Omental fat pad (tissue), 4 donors: ENCODE measurements around the gene MTA3. TPM values are rescaled to one million over a fixed set of nuclear protein-coding genes. Genes with fewer than 3 reads are reported as not detected.
"Not testable (repeated sequence)": the region's sequence is repeated elsewhere in the genome, so short reads cannot be mapped to it uniquely, and the experiment has no call there.

ENCODE experiments used
- ATAC-seq: fragments of 150-250 bp; one replicate; pipeline ENCODE4 v1.9.1; 2016; ENCODE audit warnings: mild to moderate bottlenecking, moderate library complexity; ENCODE audit not compliant: low FRiP score
- DNase-seq: peaks from one replicate; pipeline ENCODE4 v3.0.0-alpha.2; 2019; ENCODE audit warnings: low spot score
- CTCF ChIP-seq, 3 donors: fragments of 450-650 bp; IDR thresholded peaks; one replicate each; pipeline ENCODE4 v1.5.1; 2016 to 2017; ENCODE audit warnings: antibody characterized with exemption in 3 of 3, mild to moderate bottlenecking in 3 of 3, moderate library complexity in 2 of 3
- total RNA-seq, 4 donors: library from RNA; depleted of rRNA; stranded (reverse); fragments of >200 nt; gene quantifications; one replicate each; pipeline ENCODE4 v1.1.0, GENCODE V29; 2016

Gene MTA3
- total RNA-seq, 4 donors from 2014 or later, result 10.8 to 36.6 (median 25.2) TPM

- TF ChIP-seq CTCF (IDR thresholded peaks at IDR 0.05), result no peak
- ATAC-seq (no peak), DNase-seq (no peak)
These were observed 4.8 kb downstream of the MTA3 start for GRCh38 chr2:42573256-42573655.

GRCh38 chr2:42575458-42576064 is 7.1 kb downstream of the MTA3 start:
- no peak for DNase-seq

GRCh38 chr2:42578621-42579020 is 10.2 kb downstream of the MTA3 start:
- no peak for TF ChIP-seq CTCF (IDR thresholded peaks at IDR 0.05)
- no peak for ATAC-seq
- DNase-seq, result no peak

More at GRCh38 chr2:42575458-42576064, 7.1 kb downstream of the MTA3 start:
- TF ChIP-seq CTCF (IDR thresholded peaks at IDR 0.05), result no peak
- ATAC-seq, result no peak

DNA sequence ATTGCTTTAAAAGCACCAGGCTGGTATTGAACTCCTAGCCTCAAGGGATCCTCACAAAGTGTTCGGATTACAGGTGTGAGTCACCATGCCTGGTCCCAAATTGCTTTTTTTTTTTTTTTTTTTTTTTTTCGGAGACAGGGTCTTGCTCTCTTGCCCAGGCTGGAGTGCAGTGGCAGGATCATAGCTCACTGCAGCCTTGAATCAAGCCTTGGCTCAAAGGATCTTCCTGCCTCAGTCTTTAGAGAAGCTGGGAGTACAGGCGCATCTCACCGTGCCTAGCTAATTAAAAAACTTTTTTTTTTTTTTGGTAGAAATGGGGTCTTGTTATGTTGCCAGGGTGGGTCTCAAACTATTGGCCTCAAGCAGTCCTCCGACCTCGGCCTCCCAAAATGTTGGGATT is 12.8 kb downstream of the MTA3 start:
- no peak for ATAC-seq
- TF ChIP-seq CTCF (IDR thresholded peaks at IDR 0.05), result no peak
- DNase-seq, result no peak

DNA sequence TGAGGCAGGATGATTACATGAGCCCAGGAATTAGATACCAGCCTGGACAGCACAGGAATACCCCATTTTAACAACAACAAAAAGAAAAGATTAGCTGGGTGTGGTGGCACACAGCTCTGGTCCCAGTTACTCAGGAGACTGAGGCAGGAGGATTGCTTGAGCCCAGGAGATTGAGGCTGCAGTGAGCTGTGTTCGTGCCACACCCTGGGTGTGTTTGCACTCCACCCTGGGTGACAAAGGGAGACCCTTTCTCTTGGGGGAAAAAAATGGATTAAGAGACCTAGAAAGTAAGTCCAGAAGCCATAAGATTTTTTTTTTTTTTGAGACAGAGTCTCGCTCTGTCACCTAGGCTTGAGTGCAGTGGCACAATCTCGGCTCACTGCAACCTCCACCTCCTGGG is 16.2 kb downstream of the MTA3 start:
- DNase-seq, ATAC-seq: not testable (repeated sequence)

- TF ChIP-seq CTCF (IDR thresholded peaks at IDR 0.05), result no peak
- DNase-seq, result no peak
- no peak for ATAC-seq
These were observed 17.3 kb downstream of the MTA3 start for GRCh38 chr2:42585779-42586178.

GRCh38 chr2:42587526-42588117 is 19.2 kb downstream of the MTA3 start:
- no peak for ATAC-seq
- no peak for TF ChIP-seq CTCF (IDR thresholded peaks at IDR 0.05)
- no peak for DNase-seq
